Spleen (tissue), 11 donors: ENCODE data around the gene DNAJB4. TPM values are rescaled to one million over a fixed set of nuclear protein-coding genes. Genes with fewer than 3 reads are reported as not detected.

Experiments
- DNase-seq: peaks from one replicate; pipeline ENCODE4 v3.0.0-alpha.2; 2020
- H3K27ac ChIP-seq, 8 donors: fragments of 200-600 bp; sonication (generic) in 7 of 8; 1 replicate in 4 of 8; 2 replicates in 4 of 8; pipeline versions ENCODE4 v1.5.0 to v1.8.0; 2016 to 2021; ENCODE audit warnings: inconsistent platforms in 4 of 8, mild to moderate bottlenecking in 4 of 8, moderate library complexity in 1 of 8
- H3K27me3 ChIP-seq, 7 donors: fragments of 200-600 bp; sonication (generic) in 6 of 7; replicated peaks in 1 of 7; 1 replicate in 4 of 7; 2 replicates in 3 of 7; pipeline versions ENCODE4 v1.5.0 to v1.8.0; 2016 to 2021; ENCODE audit warnings: inconsistent platforms in 3 of 7, mild to moderate bottlenecking in 1 of 7
- H3K36me3 ChIP-seq, 6 donors: fragments of 200-600 bp; sonication (generic) in 5 of 6; 1 replicate in 4 of 6; 2 replicates in 2 of 6; pipeline versions ENCODE4 v1.5.0 to v1.8.0; 2016 to 2021; ENCODE audit warnings: inconsistent platforms in 2 of 6
- H3K4me1 ChIP-seq, 6 donors: fragments of 200-600 bp; sonication (generic) in 5 of 6; 1 replicate in 3 of 6; 2 replicates in 3 of 6; pipeline versions ENCODE4 v1.5.0 to v1.8.0; 2016 to 2021; ENCODE audit warnings: inconsistent platforms in 3 of 6
- H3K4me3 ChIP-seq, 8 donors: fragments of 200-600 bp; sonication (generic) in 7 of 8; 1 replicate in 4 of 8; 2 replicates in 4 of 8; pipeline versions ENCODE4 v1.5.0 to v1.8.0; 2016 to 2021; ENCODE audit warnings: inconsistent platforms in 4 of 8, mild to moderate bottlenecking in 4 of 8, moderate library complexity in 2 of 8
- H3K9me3 ChIP-seq, 8 donors: fragments of 200-600 bp; sonication (generic) in 7 of 8; 1 replicate in 4 of 8; 2 replicates in 4 of 8; pipeline versions ENCODE4 v1.5.0 to v1.8.0; 2016 to 2021; ENCODE audit warnings: inconsistent platforms in 4 of 8
- CTCF ChIP-seq, 11 experiments: fragments of 200-600 bp in 7 of 11; fragments of 450-650 bp in 4 of 11; sonication (generic) in 4 of 11; IDR thresholded peaks in 8 of 11; conservative IDR thresholded peaks in 3 of 11; 1 replicate in 7 of 11; 2 replicates in 4 of 11; pipeline versions ENCODE4 v1.4.0 to v1.8.0; 2016 to 2021; ENCODE audit warnings: antibody characterized with exemption in 11 of 11, inconsistent platforms in 4 of 11, mild to moderate bottlenecking in 1 of 11
- POLR2A ChIP-seq, 3 donors: fragments of 450-650 bp; IDR thresholded peaks; one replicate each; pipeline ENCODE4 v1.5.1; 2017; ENCODE audit warnings: antibody characterized with exemption in 3 of 3, mild to moderate bottlenecking in 1 of 3
- POLR2AphosphoS5 ChIP-seq, 3 donors: sonication (generic); formaldehyde crosslinking; IDR thresholded peaks; one replicate each; pipeline ENCODE4 v1.5.1; 2017; ENCODE audit warnings: antibody characterized with exemption in 3 of 3
- WGBS, 5 donors: extraction: QIAGEN DNeasy Blood & Tissue Kit in 3 of 5; methylation state at CpG; one replicate each; pipeline versions ENCODE4 v1.1.5 to v1.1.7; 2013 to 2018; 5-methylcytosine and 5-hydroxymethylcytosine counted together
- intact Hi-C: fragments of 100-400 bp; cut with DNase I; formaldehyde crosslinking; loops from one replicate; pipeline ENCODE4 v1.15.0; 2023; ENCODE audit warnings: low total_unique reads
- polyA plus RNA-seq, 3 donors: library from polyadenylated mRNA; stranded (reverse); fragments of 200-250 nt; gene quantifications; one replicate each; pipeline ENCODE4 v1.2.1, GENCODE V29; 2013
- total RNA-seq, 7 donors: library from RNA; depleted of rRNA in 3 of 7; stranded (reverse); fragments of >200 nt in 3 of 7; fragmentation: NEBNext Ultra II Directional in 4 of 7; extraction: Animal tissue kit (Norgen Biotek cat#: 25700) in 4 of 7; gene quantifications; one replicate each; pipeline versions ENCODE4 v1.1.0 to v1.2.1, GENCODE V29; 2016 to 2021
- donor health status: healthy with polysubstance abuse.
- donor health status: DM: no; HTN: no; CAD: no; lungs with moderate emphysema.
- donor health status: DM: no; HTN: no; CAD: no.
- donor health status: Bipolar disorder and iron deficiency.
- donor health status: healthy.
- donor health status: DM: no; HTN: no; CAD: no.
- donor health status: DM: yes; HTN: yes; CAD: no.

Gene DNAJB4
- total and polyA plus RNA-seq, 10 donors: 10.5 to 66.2 (median 47.1) TPM

- intact Hi-C loops: no loop called here
- H3K27me3 ChIP-seq: no peaks in the 10 kb centered on the region
- H3K9me3 ChIP-seq: no peaks in the 10 kb centered on the region
- DNase-seq: no peak
- TF ChIP-seq POLR2AphosphoS5 (IDR thresholded peaks at IDR 0.05) (no peak), POLR2A (IDR thresholded peaks at IDR 0.05) (no peak), CTCF (IDR thresholded peaks at IDR 0.05 in 8 of 11, conservative IDR thresholded peaks at IDR 0.05 in 3 of 11) (no peak)
- no peaks in the 10 kb centered on the region for H3K36me3 ChIP-seq
- H3K27ac ChIP-seq: peak overlapping the region in 7 of 8 donors; percentile 5 to 90 (median 77)
- WGBS, 5 donors: 41 to 91% (median 45%) methylated on average over 2 of the region's 2 CpGs
- peaks cover 0 to 27% (median 14%) of the 10 kb centered on the region in 6 donors for H3K4me1 ChIP-seq
- H3K4me3 ChIP-seq: no peak overlapping the region
Measured at GRCh38 chr1:78054972-78055371, 50.2 kb downstream of the DNAJB4 start.

GRCh38 chr1:78055565-78056132 is 50.9 kb downstream of the DNAJB4 start:
- Histone ChIP-seq H3K4me1 (peaks cover 0 to 27% (median 14%) of the 10 kb centered on the region in 6 donors), H3K4me3 (no peak overlapping the region), H3K9me3 (no peaks in the 10 kb centered on the region), H3K36me3 (no peaks in the 10 kb centered on the region), H3K27me3 (no peaks in the 10 kb centered on the region), H3K27ac (peak overlapping the region in 7 of 8 donors; percentile 5 to 90 (median 59))
- intact Hi-C loops: no loop called here
- TF ChIP-seq POLR2AphosphoS5 (IDR thresholded peaks at IDR 0.05) (no peak), POLR2A (IDR thresholded peaks at IDR 0.05) (no peak), CTCF (IDR thresholded peaks at IDR 0.05 in 8 of 11, conservative IDR thresholded peaks at IDR 0.05 in 3 of 11) (no peak)
- no peak for DNase-seq
- WGBS, 5 donors: 72 to 88% (median 77%) methylated on average over 3 of the region's 3 CpGs

- H3K4me3 ChIP-seq: no peak overlapping the region
- peaks cover 0 to 15% (median 0%) of the 10 kb centered on the region in 6 donors for H3K4me1 ChIP-seq
- H3K27ac ChIP-seq: peak overlapping the region in 1 of 8 donors; percentile 16
- no peak for DNase-seq
- H3K36me3 ChIP-seq: no peaks in the 10 kb centered on the region
- 72 to 88% (median 82%) methylated on average over 4 of the region's 4 CpGs for WGBS, 5 donors
- no peaks in the 10 kb centered on the region for H3K9me3 ChIP-seq
- H3K27me3 ChIP-seq: no peaks in the 10 kb centered on the region
- intact Hi-C loops: no loop called here
- TF ChIP-seq POLR2A (IDR thresholded peaks at IDR 0.05) (no peak), POLR2AphosphoS5 (IDR thresholded peaks at IDR 0.05) (no peak), CTCF (IDR thresholded peaks at IDR 0.05 in 8 of 11, conservative IDR thresholded peaks at IDR 0.05 in 3 of 11) (no peak)
Measured at GRCh38 chr1:78058670-78059069, 53.9 kb downstream of the DNAJB4 start.

- intact Hi-C loops: no loop called here
- Histone ChIP-seq H3K27ac (peak overlapping the region in 4 of 8 donors; percentile 32 to 66 (median 51)), H3K9me3 (no peaks in the 10 kb centered on the region), H3K4me3 (no peak overlapping the region), H3K27me3 (no peaks in the 10 kb centered on the region), H3K36me3 (no peaks in the 10 kb centered on the region), H3K4me1 (peaks cover 0 to 13% (median 0%) of the 10 kb centered on the region in 6 donors)
- 64 to 85% (median 80%) methylated on average over 4 of the region's 4 CpGs for WGBS, 5 donors
- no peak for TF ChIP-seq POLR2A (IDR thresholded peaks at IDR 0.05)
- TF ChIP-seq CTCF (IDR thresholded peaks at IDR 0.05 in 8 of 11, conservative IDR thresholded peaks at IDR 0.05 in 3 of 11): no peak
- TF ChIP-seq POLR2AphosphoS5 (IDR thresholded peaks at IDR 0.05): no peak
- DNase-seq: no peak
Measured at GRCh38 chr1:78060857-78061563, 56.3 kb downstream of the DNAJB4 start.
